Measurements from ENCODE around the gene MEGF8.

The MEGF8 gene

GRCh38 chr19:42360787-42361544 is 35.5 kb downstream of the MEGF8 start:
- FAIRE-seq (no peak), DNase-seq (ENCODE audit: insufficient read length, low spot score) (no peak)
- TF ChIP-seq CTCF (IDR thresholded peaks at IDR 0.05; ENCODE audit: insufficient read depth, missing control alignments): no peak

GRCh38 chr19:42361545-42361910 is 36.1 kb downstream of the MEGF8 start:
- no peak for TF ChIP-seq CTCF (IDR thresholded peaks at IDR 0.05; ENCODE audit: insufficient read depth, missing control alignments)
- no peak for DNase-seq (ENCODE audit: insufficient read length, low spot score)
- FAIRE-seq: no peak

GRCh38 chr19:42362342-42362741 is 36.9 kb downstream of the MEGF8 start:
- no peak for FAIRE-seq
- no peak for TF ChIP-seq CTCF (IDR thresholded peaks at IDR 0.05; ENCODE audit: insufficient read depth, missing control alignments)
- DNase-seq (ENCODE audit: insufficient read length, low spot score): no peak

- TF ChIP-seq CTCF (IDR thresholded peaks at IDR 0.05; ENCODE audit: insufficient read depth, missing control alignments): no peak
- FAIRE-seq: no peak
- DNase-seq (ENCODE audit: insufficient read length, low spot score): no peak
These were observed 37.5 kb downstream of the MEGF8 start for GRCh38 chr19:42362891-42363440.

- DNase-seq (ENCODE audit: insufficient read length, low spot score) (no peak), FAIRE-seq (no peak)
- TF ChIP-seq CTCF (IDR thresholded peaks at IDR 0.05; ENCODE audit: insufficient read depth, missing control alignments): no peak
These were observed 38.3 kb downstream of the MEGF8 start for GRCh38 chr19:42363614-42364346.

GRCh38 chr19:42366673-42367072 is 41.2 kb downstream of the MEGF8 start:
- TF ChIP-seq CTCF (IDR thresholded peaks at IDR 0.05; ENCODE audit: insufficient read depth, missing control alignments): no peak
- DNase-seq (ENCODE audit: insufficient read length, low spot score): no peak
- no peak for FAIRE-seq

- DNase-seq (ENCODE audit: insufficient read length, low spot score) (no peak), FAIRE-seq (no peak)
- TF ChIP-seq CTCF (IDR thresholded peaks at IDR 0.05; ENCODE audit: insufficient read depth, missing control alignments): no peak
These were observed 42.5 kb downstream of the MEGF8 start for GRCh38 chr19:42367929-42368328.

All from D721Med (cell line).